ENCODE data around the gene STK40.
A peak's percentile ranks its signal among the peaks of the same experiment; 100 is the strongest.

The STK40 gene

GRCh38 chr1:36393686-36394085, 8.0 kb upstream of the STK40 start:
- H3K27ac ChIP-seq (ENCODE audit: low read depth, low read length): no peak overlapping the region
- no peaks in the 10 kb centered on the region for H3K27me3 ChIP-seq (ENCODE audit: control insufficient read depth, insufficient read depth, low read length)
- no peak overlapping the region for H3K9ac ChIP-seq (ENCODE audit: low read length)
- H3K4me1 ChIP-seq (ENCODE audit: control insufficient read depth, insufficient read depth, low read length): no peaks in the 10 kb centered on the region
- no peak overlapping the region for H3K4me3 ChIP-seq (ENCODE audit: low read length)
- peaks cover 21% of the 10 kb centered on the region for H3K36me3 ChIP-seq (ENCODE audit: control insufficient read depth, insufficient read depth, low read length)

DNA sequence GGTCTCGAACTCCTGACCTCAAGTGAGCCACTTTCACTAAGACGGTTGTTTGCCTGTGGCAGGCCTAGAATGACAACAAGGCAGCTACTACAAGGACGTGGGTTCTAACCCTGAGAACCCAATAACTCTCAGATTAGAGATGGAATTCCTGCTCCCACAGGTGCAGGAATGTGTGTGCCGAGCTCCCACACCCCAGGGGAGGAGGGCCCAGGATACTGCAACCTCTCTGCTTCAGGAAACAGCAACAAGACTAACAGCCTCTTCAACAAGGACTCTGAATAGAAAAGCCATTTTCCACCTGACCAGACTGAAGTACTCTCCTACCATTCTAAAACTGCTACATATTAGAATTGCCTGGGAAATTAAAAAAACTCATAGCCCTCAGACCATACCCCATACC, 7.1 kb upstream of the STK40 start:
- H3K4me1 ChIP-seq (ENCODE audit: control insufficient read depth, insufficient read depth, low read length): peaks cover 2% of the 10 kb centered on the region
- no peak overlapping the region for H3K27ac ChIP-seq (ENCODE audit: low read depth, low read length)
- H3K36me3 ChIP-seq (ENCODE audit: control insufficient read depth, insufficient read depth, low read length): peaks cover 21% of the 10 kb centered on the region

DNA sequence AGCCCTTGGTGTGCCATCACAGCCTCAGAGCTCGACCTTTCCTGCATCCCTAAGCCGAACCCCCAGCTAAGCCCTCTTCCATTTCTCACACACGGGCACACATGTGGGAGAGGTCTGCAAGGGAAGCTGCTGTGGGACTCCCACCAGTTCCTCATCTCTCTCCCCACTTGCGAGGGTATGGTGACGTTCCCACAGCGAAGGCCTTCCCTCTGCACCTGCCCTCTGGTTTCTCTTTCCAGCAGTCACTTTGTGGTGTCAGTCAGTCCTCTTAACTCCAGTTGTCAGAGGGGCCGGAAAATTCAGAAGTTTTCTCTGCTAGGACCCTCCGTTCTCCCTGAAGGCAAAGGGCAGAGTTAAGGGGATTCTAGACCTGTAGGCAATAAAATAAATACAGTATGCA, 5.5 kb upstream of the STK40 start:
- peaks cover 15% of the 10 kb centered on the region for H3K4me1 ChIP-seq (ENCODE audit: control insufficient read depth, insufficient read depth, low read length)
- peaks cover 21% of the 10 kb centered on the region for H3K36me3 ChIP-seq (ENCODE audit: control insufficient read depth, insufficient read depth, low read length)
- H3K4me3 ChIP-seq (ENCODE audit: low read length): no peak overlapping the region
- no peaks in the 10 kb centered on the region for H3K27me3 ChIP-seq (ENCODE audit: control insufficient read depth, insufficient read depth, low read length)
- H3K27ac ChIP-seq (ENCODE audit: low read depth, low read length): no peak overlapping the region
- no peak overlapping the region for H3K9ac ChIP-seq (ENCODE audit: low read length)

More for the DNA sequence above, 7.1 kb upstream of the STK40 start:
- no peak overlapping the region for H3K4me3 ChIP-seq (ENCODE audit: low read length)
- H3K9ac ChIP-seq (ENCODE audit: low read length): no peak overlapping the region
- no peaks in the 10 kb centered on the region for H3K27me3 ChIP-seq (ENCODE audit: control insufficient read depth, insufficient read depth, low read length)

DNA sequence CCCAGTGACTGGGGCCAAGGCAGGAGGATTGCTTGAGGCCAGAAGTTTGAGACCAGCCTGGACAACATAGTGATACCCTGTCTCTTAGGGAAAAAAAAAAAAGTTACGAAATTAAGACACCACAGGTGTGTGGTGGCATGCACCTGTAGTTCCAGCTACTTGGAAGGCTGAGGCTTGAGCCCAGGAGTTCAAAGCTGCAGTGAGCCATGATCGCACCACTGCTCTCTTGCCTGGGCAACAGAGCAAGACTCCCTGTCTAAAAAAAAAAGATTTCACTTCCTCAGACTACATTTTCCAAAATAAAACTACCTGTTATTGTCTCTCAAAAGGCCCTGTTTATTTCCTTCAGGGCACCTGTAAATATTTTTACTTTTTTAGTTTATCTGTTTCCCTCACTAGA, 4.7 kb upstream of the STK40 start:
- H3K9ac ChIP-seq (ENCODE audit: low read length): no peak overlapping the region
- H3K4me3 ChIP-seq (ENCODE audit: low read length): no peak overlapping the region
- H3K36me3 ChIP-seq (ENCODE audit: control insufficient read depth, insufficient read depth, low read length): peaks cover 21% of the 10 kb centered on the region
- no peak overlapping the region for H3K27ac ChIP-seq (ENCODE audit: low read depth, low read length)
- H3K27me3 ChIP-seq (ENCODE audit: control insufficient read depth, insufficient read depth, low read length): no peaks in the 10 kb centered on the region
- peaks cover 15% of the 10 kb centered on the region for H3K4me1 ChIP-seq (ENCODE audit: control insufficient read depth, insufficient read depth, low read length)

- Histone ChIP-seq H3K27ac (ENCODE audit: low read depth, low read length) (no peak overlapping the region), H3K9ac (ENCODE audit: low read length) (no peak overlapping the region)
These were observed 4.3 kb upstream of the STK40 start for GRCh38 chr1:36389999-36390398.

GRCh38 chr1:36389261-36389660, 3.5 kb upstream of the STK40 start:
- H3K9ac ChIP-seq (ENCODE audit: low read length): no peak overlapping the region
- H3K36me3 ChIP-seq (ENCODE audit: control insufficient read depth, insufficient read depth, low read length): peaks cover 21% of the 10 kb centered on the region
- no peaks in the 10 kb centered on the region for H3K27me3 ChIP-seq (ENCODE audit: control insufficient read depth, insufficient read depth, low read length)
- H3K4me1 ChIP-seq (ENCODE audit: control insufficient read depth, insufficient read depth, low read length): peaks cover 20% of the 10 kb centered on the region
- H3K4me3 ChIP-seq (ENCODE audit: low read length): no peak overlapping the region
- H3K27ac ChIP-seq (ENCODE audit: low read depth, low read length): peak overlapping the region; percentile 38

More at GRCh38 chr1:36389999-36390398, 4.3 kb upstream of the STK40 start:
- Histone ChIP-seq H3K4me3 (ENCODE audit: low read length) (no peak overlapping the region), H3K36me3 (ENCODE audit: control insufficient read depth, insufficient read depth, low read length) (peaks cover 21% of the 10 kb centered on the region), H3K27me3 (ENCODE audit: control insufficient read depth, insufficient read depth, low read length) (no peaks in the 10 kb centered on the region), H3K4me1 (ENCODE audit: control insufficient read depth, insufficient read depth, low read length) (peaks cover 15% of the 10 kb centered on the region)

DNA sequence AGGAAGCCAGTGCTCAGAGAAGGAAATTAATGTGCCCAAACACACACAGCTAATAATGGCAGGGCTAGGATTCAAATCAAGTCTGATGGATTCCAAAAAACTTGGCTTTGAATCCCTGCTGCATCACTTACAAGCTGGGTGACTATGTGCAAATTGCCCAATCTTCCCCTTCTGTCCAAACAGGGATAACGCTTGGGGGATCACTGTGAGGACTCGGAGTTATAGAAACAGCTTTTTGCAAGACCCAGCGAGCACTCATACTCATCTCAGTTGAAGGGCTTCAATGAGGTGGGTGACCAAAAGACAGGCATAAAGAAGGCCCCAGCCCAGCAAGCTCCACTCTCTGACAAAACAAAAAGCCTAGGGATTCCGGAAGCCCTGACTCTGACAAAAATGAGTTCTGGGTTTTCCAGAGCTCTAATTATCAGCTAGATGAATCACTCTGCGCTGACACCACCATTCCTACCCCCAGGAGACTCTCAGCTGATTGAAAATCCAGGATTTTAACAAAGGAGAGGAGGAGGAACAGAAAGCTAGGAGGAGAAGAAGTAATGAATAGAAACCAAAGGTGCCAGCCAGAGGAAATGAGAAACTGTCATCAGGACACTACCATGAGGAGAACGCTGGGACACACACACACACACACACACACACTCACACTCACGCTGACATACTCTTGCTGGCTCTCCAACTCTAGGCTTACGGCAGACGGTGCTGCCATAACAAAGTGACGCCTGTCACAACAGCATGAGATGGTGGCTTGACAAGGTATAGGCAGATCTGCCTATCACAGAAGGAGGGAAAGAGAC, 1.6 kb upstream of the STK40 start:
- Histone ChIP-seq H3K9ac (ENCODE audit: low read length) (peak overlapping the region; percentile 92), H3K4me3 (ENCODE audit: low read length) (peak overlapping the region; percentile 89), H3K27ac (ENCODE audit: low read depth, low read length) (peak overlapping the region; percentile 98), H3K36me3 (ENCODE audit: control insufficient read depth, insufficient read depth, low read length) (peaks cover 9% of the 10 kb centered on the region), H3K27me3 (ENCODE audit: control insufficient read depth, insufficient read depth, low read length) (no peaks in the 10 kb centered on the region), H3K4me1 (ENCODE audit: control insufficient read depth, insufficient read depth, low read length) (peaks cover 20% of the 10 kb centered on the region)

DNA sequence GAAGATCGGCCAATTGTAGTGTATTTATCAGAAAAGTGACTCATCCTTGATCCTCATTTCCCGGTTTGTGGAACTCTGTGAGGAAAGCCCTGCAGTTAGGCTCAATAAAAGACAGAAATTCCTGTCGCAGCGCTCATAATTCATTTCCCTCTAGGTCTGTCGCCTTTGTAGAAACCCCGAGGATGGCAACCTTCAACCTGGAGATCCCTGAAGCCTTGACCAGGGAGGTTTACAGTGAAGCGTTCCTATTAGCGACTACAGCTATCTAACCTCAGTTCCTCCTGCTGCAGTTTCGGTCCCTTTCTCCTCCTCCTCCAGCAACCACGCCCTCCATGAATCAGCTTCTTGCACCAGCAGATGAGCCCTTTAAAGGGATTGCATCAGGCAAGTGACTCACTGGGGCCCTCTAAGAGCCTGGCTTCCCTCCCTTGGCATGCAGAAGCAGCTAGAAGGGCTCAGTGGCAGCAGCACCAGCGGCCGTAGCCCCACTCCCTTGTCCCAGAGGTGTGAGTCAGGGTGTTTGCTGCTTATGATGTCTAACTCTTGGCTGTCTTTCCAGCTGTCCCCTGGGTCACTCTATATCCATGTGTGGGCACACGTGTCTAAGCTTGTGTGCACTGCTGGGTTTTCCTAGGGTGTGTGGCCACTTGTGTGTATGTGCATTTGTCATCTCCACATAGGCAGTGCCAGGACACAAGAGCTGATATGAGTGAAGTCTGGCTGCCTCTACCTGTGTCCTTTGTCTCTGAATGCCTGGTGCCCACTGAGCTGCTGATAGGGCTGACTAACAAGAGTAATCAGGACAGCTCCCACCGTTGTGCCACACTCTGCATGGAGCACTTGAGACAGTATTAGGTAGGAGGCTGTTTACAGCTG, 779 bp upstream of the STK40 start:
- H3K4me1 ChIP-seq (ENCODE audit: control insufficient read depth, insufficient read depth, low read length): peaks cover 20% of the 10 kb centered on the region
- H3K27me3 ChIP-seq (ENCODE audit: control insufficient read depth, insufficient read depth, low read length): no peaks in the 10 kb centered on the region
- H3K36me3 ChIP-seq (ENCODE audit: control insufficient read depth, insufficient read depth, low read length): peaks cover 6% of the 10 kb centered on the region
- H3K27ac ChIP-seq (ENCODE audit: low read depth, low read length): peak overlapping the region; percentile 98
- H3K4me3 ChIP-seq (ENCODE audit: low read length): peak overlapping the region; percentile 89
- H3K9ac ChIP-seq (ENCODE audit: low read length): peak overlapping the region; percentile 92

GRCh38 chr1:36384542-36385409, 948 bp downstream of the STK40 start:
- Histone ChIP-seq H3K4me1 (ENCODE audit: control insufficient read depth, insufficient read depth, low read length) (peaks cover 20% of the 10 kb centered on the region), H3K27me3 (ENCODE audit: control insufficient read depth, insufficient read depth, low read length) (no peaks in the 10 kb centered on the region), H3K4me3 (ENCODE audit: low read length) (peak overlapping the region; percentile 72), H3K36me3 (ENCODE audit: control insufficient read depth, insufficient read depth, low read length) (no peaks in the 10 kb centered on the region), H3K27ac (ENCODE audit: low read depth, low read length) (peak overlapping the region; percentile 88), H3K9ac (ENCODE audit: low read length) (peak overlapping the region; percentile 93)

DNA sequence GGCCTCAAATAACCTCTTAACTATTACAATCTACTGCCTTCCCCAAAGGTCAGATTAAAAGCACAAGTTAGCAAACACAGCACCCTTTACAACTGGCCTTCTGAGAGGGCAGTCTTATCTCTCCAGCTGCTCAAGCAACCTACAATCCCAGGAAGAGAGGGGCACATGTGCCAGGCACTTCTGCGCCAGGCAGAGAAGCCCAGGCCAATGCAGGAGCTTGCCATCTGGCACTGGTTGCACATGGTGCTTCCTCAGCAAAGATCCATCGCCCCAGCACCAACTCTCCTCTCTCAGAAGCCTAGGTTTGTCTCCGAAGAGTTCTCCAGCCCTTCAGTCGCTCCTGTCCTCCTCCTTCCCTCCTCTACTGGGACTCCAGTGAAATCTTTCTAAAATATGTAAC, 2.5 kb downstream of the STK40 start:
- Histone ChIP-seq H3K4me3 (ENCODE audit: low read length) (no peak overlapping the region), H3K36me3 (ENCODE audit: control insufficient read depth, insufficient read depth, low read length) (no peaks in the 10 kb centered on the region), H3K4me1 (ENCODE audit: control insufficient read depth, insufficient read depth, low read length) (peaks cover 20% of the 10 kb centered on the region), H3K27me3 (ENCODE audit: control insufficient read depth, insufficient read depth, low read length) (no peaks in the 10 kb centered on the region), H3K9ac (ENCODE audit: low read length) (no peak overlapping the region), H3K27ac (ENCODE audit: low read depth, low read length) (no peak overlapping the region)

DNA sequence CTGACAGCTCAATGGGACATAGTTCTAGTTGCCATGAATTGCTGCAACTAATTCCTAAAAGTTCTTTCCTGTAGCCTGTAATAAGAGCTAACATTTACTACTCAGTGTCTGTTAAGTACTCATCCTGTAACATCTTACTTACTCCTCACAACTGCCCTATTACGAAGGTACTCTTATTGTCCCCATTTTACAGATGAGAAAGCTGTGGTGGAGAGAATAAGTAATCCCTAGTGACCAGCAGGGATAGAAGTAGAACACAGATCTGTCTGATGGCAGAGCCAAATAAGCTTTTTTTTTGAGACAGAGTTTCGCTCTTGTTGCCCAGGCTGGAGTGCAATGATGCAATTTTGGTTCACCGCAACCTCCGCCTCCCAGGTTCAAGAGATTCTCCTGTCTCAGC, 3.1 kb downstream of the STK40 start:
- no peak overlapping the region for H3K9ac ChIP-seq (ENCODE audit: low read length)
- H3K4me3 ChIP-seq (ENCODE audit: low read length): no peak overlapping the region
- no peaks in the 10 kb centered on the region for H3K27me3 ChIP-seq (ENCODE audit: control insufficient read depth, insufficient read depth, low read length)
- H3K36me3 ChIP-seq (ENCODE audit: control insufficient read depth, insufficient read depth, low read length): peaks cover 2% of the 10 kb centered on the region
- no peak overlapping the region for H3K27ac ChIP-seq (ENCODE audit: low read depth, low read length)
- peaks cover 16% of the 10 kb centered on the region for H3K4me1 ChIP-seq (ENCODE audit: control insufficient read depth, insufficient read depth, low read length)

DNA sequence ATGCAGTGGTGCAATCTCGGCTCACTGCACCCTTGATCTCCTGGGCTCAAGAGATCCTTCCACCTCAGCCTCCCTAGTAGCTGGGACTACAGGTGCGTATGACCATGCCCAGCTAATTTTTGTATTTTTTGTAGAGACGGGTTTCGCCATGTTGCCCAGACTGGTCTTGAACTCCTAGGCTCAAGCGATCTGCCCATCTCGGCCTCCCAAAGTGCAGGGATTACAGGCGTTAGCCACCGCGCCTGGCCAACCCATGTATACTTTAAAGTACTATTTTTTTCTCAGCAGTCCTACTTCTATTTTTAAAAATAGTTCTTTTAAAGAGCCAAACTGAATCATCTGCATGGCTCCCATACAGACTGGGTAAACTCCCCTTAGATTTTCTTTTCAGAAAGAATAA, 3.5 kb downstream of the STK40 start:
- peaks cover 12% of the 10 kb centered on the region for H3K4me1 ChIP-seq (ENCODE audit: control insufficient read depth, insufficient read depth, low read length)
- H3K27ac ChIP-seq (ENCODE audit: low read depth, low read length): no peak overlapping the region
- H3K27me3 ChIP-seq (ENCODE audit: control insufficient read depth, insufficient read depth, low read length): no peaks in the 10 kb centered on the region
- H3K9ac ChIP-seq (ENCODE audit: low read length): no peak overlapping the region
- peaks cover 3% of the 10 kb centered on the region for H3K36me3 ChIP-seq (ENCODE audit: control insufficient read depth, insufficient read depth, low read length)
- no peak overlapping the region for H3K4me3 ChIP-seq (ENCODE audit: low read length)

Measured in rectal smooth muscle tissue (tissue), 1 donor.